Measurements from ENCODE around the gene SYPL1. TPM values are rescaled to one million over a fixed set of nuclear protein-coding genes. Genes with fewer than 3 reads are reported as not detected.

Gene SYPL1
- total RNA-seq, 4 donors from 2014 or later: 83.6 to 135 (median 90.8) TPM

DNA sequence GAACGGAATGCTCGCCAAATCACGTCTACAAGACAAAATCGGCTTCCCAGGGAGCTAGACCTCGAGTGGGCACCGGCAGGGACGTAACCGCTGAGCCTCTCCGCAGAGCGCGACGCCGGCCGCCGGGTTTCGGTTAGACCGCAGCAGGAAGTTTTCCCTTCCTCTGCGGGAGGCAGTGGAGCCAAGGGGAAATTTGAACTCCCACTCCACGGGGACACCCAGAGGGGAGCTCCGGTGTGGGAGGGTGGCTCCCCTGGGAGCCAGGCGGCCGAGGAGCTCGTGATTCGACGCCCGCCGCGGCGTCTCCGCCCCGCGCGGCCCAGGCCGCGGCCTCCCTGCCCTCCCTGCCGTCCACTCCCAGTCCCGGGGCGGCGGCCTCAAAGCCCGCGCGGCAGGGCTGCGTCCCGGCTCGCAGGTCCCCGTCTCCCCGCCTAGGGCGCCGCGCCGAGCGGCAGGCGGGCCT is 426 bp downstream of the SYPL1 start:
- Histone ChIP-seq H3K27me3 (no peaks in the 10 kb centered on the region), H3K27ac (replicated peaks in 1 of 4) (peak overlapping the region; percentile 98 to 99 (median 98)), H3K4me1 (peaks cover 34 to 71% (median 69%) of the 10 kb centered on the region in 4 donors), H3K36me3 (peaks cover 0 to 2% (median 0%) of the 10 kb centered on the region in 4 donors), H3K4me3 (peak overlapping the region; percentile 76 to 85 (median 81)), H3K9me3 (no peaks in the 10 kb centered on the region)
- TF ChIP-seq POLR2A (IDR thresholded peaks at IDR 0.05; ENCODE audit: low read depth) (no peak), POLR2AphosphoS5 (IDR thresholded peaks at IDR 0.05) (no peak), EP300 (IDR thresholded peaks at IDR 0.05) (no peak)
- TF ChIP-seq, protein P1, sequence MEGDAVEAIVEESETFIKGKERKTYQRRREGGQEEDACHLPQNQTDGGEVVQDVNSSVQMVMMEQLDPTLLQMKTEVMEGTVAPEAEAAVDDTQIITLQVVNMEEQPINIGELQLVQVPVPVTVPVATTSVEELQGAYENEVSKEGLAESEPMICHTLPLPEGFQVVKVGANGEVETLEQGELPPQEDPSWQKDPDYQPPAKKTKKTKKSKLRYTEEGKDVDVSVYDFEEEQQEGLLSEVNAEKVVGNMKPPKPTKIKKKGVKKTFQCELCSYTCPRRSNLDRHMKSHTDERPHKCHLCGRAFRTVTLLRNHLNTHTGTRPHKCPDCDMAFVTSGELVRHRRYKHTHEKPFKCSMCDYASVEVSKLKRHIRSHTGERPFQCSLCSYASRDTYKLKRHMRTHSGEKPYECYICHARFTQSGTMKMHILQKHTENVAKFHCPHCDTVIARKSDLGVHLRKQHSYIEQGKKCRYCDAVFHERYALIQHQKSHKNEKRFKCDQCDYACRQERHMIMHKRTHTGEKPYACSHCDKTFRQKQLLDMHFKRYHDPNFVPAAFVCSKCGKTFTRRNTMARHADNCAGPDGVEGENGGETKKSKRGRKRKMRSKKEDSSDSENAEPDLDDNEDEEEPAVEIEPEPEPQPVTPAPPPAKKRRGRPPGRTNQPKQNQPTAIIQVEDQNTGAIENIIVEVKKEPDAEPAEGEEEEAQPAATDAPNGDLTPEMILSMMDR (IDR thresholded peaks at IDR 0.05): no peak
- DNase-seq (ENCODE audit: extremely low spot score): no peak
- intact Hi-C loops (cut with DNase I): loop anchor here (2.0 kb wide), 1 partner anchor 45 kb away; no protein-coding TSS in a partner anchor
- WGBS: 0% methylated on average over 18 of the region's 53 CpGs

DNA sequence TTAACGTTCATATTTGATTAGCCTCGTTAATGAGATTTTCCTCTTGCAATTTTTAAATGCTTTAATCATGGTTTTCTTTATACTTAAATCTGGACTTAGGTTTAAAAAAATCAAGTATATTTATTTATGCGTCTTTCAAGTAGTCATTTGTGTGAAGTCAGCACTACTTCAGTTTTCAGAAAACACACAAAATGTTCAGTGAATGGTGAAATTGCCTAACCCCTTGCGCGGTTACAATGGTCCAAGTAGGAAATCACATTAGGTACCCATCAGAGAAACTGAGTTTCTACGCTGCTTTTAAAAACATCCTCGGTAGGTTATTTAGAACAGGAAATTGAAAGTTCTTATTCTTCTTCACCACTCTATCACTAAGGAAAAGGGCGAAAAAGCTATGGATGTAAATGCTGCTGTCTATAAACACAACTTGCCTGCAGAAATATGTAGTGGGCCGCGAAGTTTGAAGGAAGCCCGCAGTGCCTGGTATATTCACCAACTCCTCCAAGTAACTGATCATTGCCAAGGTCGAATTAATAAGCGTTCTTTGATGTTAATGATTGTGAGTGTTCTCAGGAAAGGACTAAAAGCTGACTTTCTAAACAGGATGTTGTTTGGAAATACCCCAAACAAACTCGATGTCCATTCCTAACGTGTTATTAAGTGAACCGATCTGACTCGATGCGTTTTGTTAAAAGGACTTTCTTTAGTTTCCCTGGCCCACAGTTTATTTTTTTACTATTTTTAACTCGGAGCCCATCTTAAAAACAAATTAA is 1.0 kb downstream of the SYPL1 start:
- H3K27me3 ChIP-seq: no peaks in the 10 kb centered on the region
- peaks cover 0 to 4% (median 0%) of the 10 kb centered on the region in 4 donors for H3K36me3 ChIP-seq
- WGBS: 11% methylated on average over 19 of the region's 19 CpGs
- peak overlapping the region; percentile 98 to 99 (median 98) for H3K27ac ChIP-seq (replicated peaks in 1 of 4)
- H3K4me1 ChIP-seq: peaks cover 35 to 67% (median 65%) of the 10 kb centered on the region in 4 donors
- H3K9me3 ChIP-seq: no peaks in the 10 kb centered on the region
- no peak for TF ChIP-seq POLR2A (IDR thresholded peaks at IDR 0.05; ENCODE audit: low read depth)
- no peak for TF ChIP-seq EP300 (IDR thresholded peaks at IDR 0.05)
- TF ChIP-seq, protein P1 (IDR thresholded peaks at IDR 0.05): no peak
- no peak for TF ChIP-seq POLR2AphosphoS5 (IDR thresholded peaks at IDR 0.05)
- H3K4me3 ChIP-seq: peak overlapping the region; percentile 76 to 85 (median 81)
- intact Hi-C loops (cut with DNase I): no loop called here
- no peak for DNase-seq (ENCODE audit: extremely low spot score)

DNA sequence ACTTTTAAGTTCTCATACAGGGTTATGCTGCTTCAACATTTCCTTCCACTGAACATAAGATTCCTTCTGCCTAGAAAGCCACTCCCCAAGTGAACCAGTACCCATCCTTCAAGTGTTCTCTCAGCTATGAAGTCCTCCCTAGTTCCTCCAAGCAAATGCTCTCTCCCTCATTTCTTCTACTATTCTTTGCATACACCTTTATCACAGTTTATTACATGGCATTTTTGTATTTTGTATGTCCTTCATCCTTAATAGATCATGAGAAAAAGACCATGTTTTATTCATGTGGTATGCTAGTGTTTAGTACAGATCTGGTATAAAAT is 1.9 kb downstream of the SYPL1 start:
- intact Hi-C loops (cut with DNase I): no loop called here
- H3K9me3 ChIP-seq: no peaks in the 10 kb centered on the region
- no peak for TF ChIP-seq POLR2AphosphoS5 (IDR thresholded peaks at IDR 0.05)
- TF ChIP-seq POLR2A (IDR thresholded peaks at IDR 0.05; ENCODE audit: low read depth): no peak
- no peak for TF ChIP-seq EP300 (IDR thresholded peaks at IDR 0.05)
- TF ChIP-seq, protein P1 (IDR thresholded peaks at IDR 0.05): no peak
- no peaks in the 10 kb centered on the region for H3K27me3 ChIP-seq
- H3K4me1 ChIP-seq: peaks cover 43 to 69% (median 65%) of the 10 kb centered on the region in 4 donors
- H3K4me3 ChIP-seq: peak overlapping the region; percentile 76 to 85 (median 81)
- no peak for DNase-seq (ENCODE audit: extremely low spot score)
- H3K27ac ChIP-seq (replicated peaks in 1 of 4): peak overlapping the region; percentile 98 to 99 (median 98)
- peaks cover 0 to 4% (median 0%) of the 10 kb centered on the region in 4 donors for H3K36me3 ChIP-seq

DNA sequence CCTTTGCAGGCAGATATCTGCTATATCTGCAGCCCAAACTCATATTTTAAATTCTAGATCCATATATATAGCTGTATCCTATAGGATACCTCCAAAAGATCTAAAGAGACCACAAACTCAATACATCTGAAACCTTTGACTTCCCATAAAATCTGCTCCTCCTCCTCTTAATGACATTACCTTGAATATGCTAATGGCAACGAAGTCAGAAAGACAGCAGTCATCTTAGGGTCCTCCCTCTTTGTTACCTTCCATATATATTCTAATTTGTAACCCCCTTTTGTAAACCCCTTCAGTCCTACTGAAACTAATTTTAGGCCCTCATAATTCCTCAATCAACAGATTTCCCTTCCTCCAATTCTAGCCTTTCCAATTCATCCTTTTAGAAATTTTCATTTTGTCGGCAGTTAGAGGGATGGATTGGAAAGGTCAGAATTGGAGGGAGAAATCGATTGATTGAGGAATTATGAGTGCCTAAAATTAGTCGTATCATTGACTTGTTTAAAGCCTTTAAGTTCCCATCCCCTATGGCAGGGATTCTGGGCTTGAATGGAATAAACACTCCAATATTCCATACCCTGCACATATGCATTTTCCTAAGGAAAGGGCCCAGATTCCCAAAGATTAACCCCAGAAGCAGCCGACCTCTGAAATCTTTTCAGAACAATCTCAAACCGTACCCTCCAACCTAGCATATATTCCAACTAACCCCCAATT is 2.4 kb downstream of the SYPL1 start:
- Histone ChIP-seq H3K36me3 (peaks cover 0 to 4% (median 0%) of the 10 kb centered on the region in 4 donors), H3K27ac (replicated peaks in 1 of 4) (peak overlapping the region; percentile 98 to 99 (median 98)), H3K4me1 (peaks cover 49 to 69% (median 65%) of the 10 kb centered on the region in 4 donors), H3K27me3 (no peaks in the 10 kb centered on the region), H3K9me3 (no peaks in the 10 kb centered on the region), H3K4me3 (peak overlapping the region; percentile 76 to 85 (median 81))
- WGBS: 83% methylated on average over 6 of the region's 6 CpGs
- no peak for DNase-seq (ENCODE audit: extremely low spot score)
- intact Hi-C loops (cut with DNase I): loop anchor here (10.0 kb wide), 1 partner anchor 45 kb away; no protein-coding TSS in a partner anchor
- TF ChIP-seq, protein P1 (IDR thresholded peaks at IDR 0.05): no peak
- TF ChIP-seq EP300 (IDR thresholded peaks at IDR 0.05) (no peak), POLR2A (IDR thresholded peaks at IDR 0.05; ENCODE audit: low read depth) (no peak), POLR2AphosphoS5 (IDR thresholded peaks at IDR 0.05) (no peak)

Measured in esophagus muscularis mucosa (tissue), 4 donors.